ENCODE measurements around the gene ADH7. TPM values are rescaled to one million over a fixed set of nuclear protein-coding genes. Genes with fewer than 3 reads are reported as not detected.

The ADH7 gene
- total RNA-seq: 1 to 10 TPM in 1 of 6 donors, under 1 TPM in 2, not detected in 3; 0.15 to 9.2 (median 0.30) TPM

DNA sequence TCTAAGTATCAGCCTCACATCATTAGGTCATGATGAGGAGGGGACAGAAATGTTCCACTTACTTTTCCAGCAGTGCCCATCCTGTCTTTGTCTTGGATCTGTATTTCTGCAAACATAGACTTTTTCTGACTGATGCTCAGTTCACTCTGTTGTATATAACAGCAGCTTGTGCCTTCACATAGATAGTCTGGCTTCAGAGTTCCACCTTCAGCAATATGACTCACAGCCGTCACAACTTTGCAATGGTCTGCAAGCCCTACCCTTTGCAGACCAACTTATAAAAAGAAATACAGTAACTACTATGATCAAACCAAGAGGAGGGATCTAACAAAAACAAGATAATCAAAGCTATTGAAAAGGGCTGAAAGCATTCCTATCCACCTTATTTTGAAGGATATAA lies at the start of gene ADH7:
Gene ADH7 (minus strand): TSS at position 189 of the 400 bp plus-strand sequence. CDS start 109 bp downstream, at position 80.
- ATAC-seq (ENCODE audit: low FRiP score in 2 of 2): no peak
- 78 to 100% methylated on average over 1 of the region's 1 CpG for WGBS, 2 donors
- Histone ChIP-seq H3K36me3 (no peaks in the 10 kb centered on the region), H3K4me1 (no peaks in the 10 kb centered on the region), H3K27me3 (no peaks in the 10 kb centered on the region), H3K27ac (no peak within 1 kb of the TSS), H3K4me3 (no peak within 1 kb of the TSS), H3K9me3 (no peaks in the 10 kb centered on the region)
- no peak for DNase-seq
- no peak for TF ChIP-seq POLR2A (IDR thresholded peaks at IDR 0.05)
- no peak for TF ChIP-seq POLR2AphosphoS5 (IDR thresholded peaks at IDR 0.05)

DNA sequence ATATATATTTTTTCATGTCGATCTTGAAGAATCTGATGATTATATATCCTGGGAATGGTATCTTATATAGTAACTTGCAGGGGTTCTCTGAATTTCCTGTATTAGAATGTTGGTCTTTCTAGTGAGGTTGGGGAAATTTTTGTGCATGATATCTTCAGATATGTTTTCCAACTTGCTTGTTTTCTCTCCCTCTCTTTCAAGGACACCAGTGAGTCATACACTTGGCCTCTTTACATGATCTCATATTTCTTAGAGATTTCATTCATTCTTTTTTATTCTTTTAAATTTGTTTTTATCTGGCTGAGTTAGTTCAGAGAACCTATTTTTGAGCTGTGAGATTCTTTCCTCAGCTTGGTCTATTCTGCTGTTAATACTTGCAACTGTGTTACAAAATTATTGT lies 48.5 kb upstream of the ADH7 start:
- no peak for DNase-seq
- no peak overlapping the region for H3K27ac ChIP-seq
- 92% methylated on average over 1 of the region's 1 CpG for WGBS, 2 donors
- H3K4me1 ChIP-seq: no peaks in the 10 kb centered on the region
- no peak for ATAC-seq (ENCODE audit: low FRiP score in 2 of 2)
- peaks cover 7 to 29% (median 19%) of the 10 kb centered on the region in 4 donors for H3K9me3 ChIP-seq
- no peak for TF ChIP-seq POLR2A (IDR thresholded peaks at IDR 0.05)
- H3K36me3 ChIP-seq: no peaks in the 10 kb centered on the region
- no peaks in the 10 kb centered on the region for H3K27me3 ChIP-seq
- H3K4me3 ChIP-seq: no peak overlapping the region

- DNase-seq (no peak), ATAC-seq (ENCODE audit: low FRiP score in 2 of 2) (no peak)
- TF ChIP-seq EP300 (IDR thresholded peaks at IDR 0.05) (no peak), POLR2A (IDR thresholded peaks at IDR 0.05) (no peak), CTCF (IDR thresholded peaks at IDR 0.05) (no peak), POLR2AphosphoS5 (IDR thresholded peaks at IDR 0.05) (no peak)
- H3K27me3 ChIP-seq: no peaks in the 10 kb centered on the region
- H3K4me3 ChIP-seq: no peak overlapping the region
- 80 to 82% methylated on average over 1 of the region's 1 CpG for WGBS, 2 donors
- H3K36me3 ChIP-seq: no peaks in the 10 kb centered on the region
- H3K27ac ChIP-seq: no peak overlapping the region
- no peaks in the 10 kb centered on the region for H3K9me3 ChIP-seq
- H3K4me1 ChIP-seq: no peaks in the 10 kb centered on the region
These were observed 38.0 kb upstream of the ADH7 start for GRCh38 chr4:99473131-99473530.

- TF ChIP-seq POLR2A (IDR thresholded peaks at IDR 0.05) (no peak), CTCF (IDR thresholded peaks at IDR 0.05) (no peak), POLR2AphosphoS5 (IDR thresholded peaks at IDR 0.05) (no peak), EP300 (IDR thresholded peaks at IDR 0.05) (no peak)
- Histone ChIP-seq H3K4me1 (no peaks in the 10 kb centered on the region), H3K4me3 (no peak overlapping the region), H3K27me3 (no peaks in the 10 kb centered on the region), H3K36me3 (no peaks in the 10 kb centered on the region), H3K27ac (no peak overlapping the region), H3K9me3 (no peaks in the 10 kb centered on the region)
- DNase-seq: no peak
- no peak for ATAC-seq (ENCODE audit: low FRiP score in 2 of 2)
- 26 to 32% methylated on average over 1 of the region's 1 CpG for WGBS, 2 donors
These were observed 36.8 kb upstream of the ADH7 start for GRCh38 chr4:99471896-99472295.

DNA sequence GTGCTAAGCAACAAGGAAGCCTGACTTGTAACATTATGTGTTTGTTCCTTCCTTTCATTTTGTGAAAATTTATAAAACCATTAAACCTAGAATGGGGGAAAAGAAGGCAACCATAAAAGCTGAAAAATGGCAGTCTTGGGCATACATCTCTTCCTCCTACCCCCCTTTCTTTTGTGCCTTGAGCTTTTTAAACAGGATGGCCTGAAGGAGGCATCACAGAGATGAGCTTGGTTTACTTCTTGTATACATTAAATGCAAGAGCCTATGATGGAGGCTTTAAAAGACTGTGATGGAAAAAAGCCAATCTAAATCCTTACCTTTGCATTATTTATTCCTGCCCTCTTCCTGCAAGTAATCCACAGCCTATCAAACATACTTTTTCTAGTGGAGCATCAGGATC lies 36.2 kb upstream of the ADH7 start:
- no peak overlapping the region for H3K27ac ChIP-seq
- no peaks in the 10 kb centered on the region for H3K9me3 ChIP-seq
- no peak overlapping the region for H3K4me3 ChIP-seq
- no peaks in the 10 kb centered on the region for H3K4me1 ChIP-seq
- H3K27me3 ChIP-seq: no peaks in the 10 kb centered on the region
- TF ChIP-seq EP300 (IDR thresholded peaks at IDR 0.05): no peak
- no peak for TF ChIP-seq POLR2A (IDR thresholded peaks at IDR 0.05)
- TF ChIP-seq CTCF (IDR thresholded peaks at IDR 0.05): no peak
- no peak for TF ChIP-seq POLR2AphosphoS5 (IDR thresholded peaks at IDR 0.05)
- DNase-seq: no peak
- ATAC-seq (ENCODE audit: low FRiP score in 2 of 2): no peak
- no peaks in the 10 kb centered on the region for H3K36me3 ChIP-seq

GRCh38 chr4:99468889-99469288 lies 33.7 kb upstream of the ADH7 start:
- H3K27me3 ChIP-seq: no peaks in the 10 kb centered on the region
- DNase-seq (no peak), ATAC-seq (ENCODE audit: low FRiP score in 2 of 2) (no peak)
- no peaks in the 10 kb centered on the region for H3K4me1 ChIP-seq
- no peak overlapping the region for H3K4me3 ChIP-seq
- H3K9me3 ChIP-seq: no peaks in the 10 kb centered on the region
- 76 to 89% methylated on average over 1 of the region's 1 CpG for WGBS, 2 donors
- no peak overlapping the region for H3K27ac ChIP-seq
- H3K36me3 ChIP-seq: no peaks in the 10 kb centered on the region
- TF ChIP-seq POLR2AphosphoS5 (IDR thresholded peaks at IDR 0.05) (no peak), POLR2A (IDR thresholded peaks at IDR 0.05) (no peak), CTCF (IDR thresholded peaks at IDR 0.05) (no peak), EP300 (IDR thresholded peaks at IDR 0.05) (no peak)

All from upper lobe of left lung (tissue), 6 donors.